ENCODE measurements around the gene CHMP4A. TPM values are rescaled to one million over a fixed set of nuclear protein-coding genes. Genes with fewer than 3 reads are reported as not detected.

Gene CHMP4A
- total RNA-seq, 1 donor from 2014 or later, result 32.2 TPM

- no peaks in the 10 kb centered on the region for H3K9me3 ChIP-seq (ENCODE audit: insufficient read depth, low read depth, low read length)
- Mint-ChIP-seq H3K27ac (ENCODE audit: unreplicated experiment) (peak overlapping the region; percentile 99), H3K27me3 (ENCODE audit: low read depth, unreplicated experiment) (no peaks in the 10 kb centered on the region), H3K4me1 (ENCODE audit: low read depth, unreplicated experiment) (peaks cover 31% of the 10 kb centered on the region), H3K4me3 (ENCODE audit: unreplicated experiment) (peak overlapping the region; percentile 95), H3K36me3 (ENCODE audit: low read depth, unreplicated experiment) (peaks cover 19% of the 10 kb centered on the region), H3K9me3 (ENCODE audit: unreplicated experiment) (no peaks in the 10 kb centered on the region)
- H4K20me1 ChIP-seq (ENCODE audit: insufficient read depth, low read length), result peaks cover 26% of the 10 kb centered on the region
- no peak for TF ChIP-seq EZH2 (IDR thresholded peaks at IDR 0.05; ENCODE audit: insufficient read depth, low read length)
- TF ChIP-seq, protein P1, sequence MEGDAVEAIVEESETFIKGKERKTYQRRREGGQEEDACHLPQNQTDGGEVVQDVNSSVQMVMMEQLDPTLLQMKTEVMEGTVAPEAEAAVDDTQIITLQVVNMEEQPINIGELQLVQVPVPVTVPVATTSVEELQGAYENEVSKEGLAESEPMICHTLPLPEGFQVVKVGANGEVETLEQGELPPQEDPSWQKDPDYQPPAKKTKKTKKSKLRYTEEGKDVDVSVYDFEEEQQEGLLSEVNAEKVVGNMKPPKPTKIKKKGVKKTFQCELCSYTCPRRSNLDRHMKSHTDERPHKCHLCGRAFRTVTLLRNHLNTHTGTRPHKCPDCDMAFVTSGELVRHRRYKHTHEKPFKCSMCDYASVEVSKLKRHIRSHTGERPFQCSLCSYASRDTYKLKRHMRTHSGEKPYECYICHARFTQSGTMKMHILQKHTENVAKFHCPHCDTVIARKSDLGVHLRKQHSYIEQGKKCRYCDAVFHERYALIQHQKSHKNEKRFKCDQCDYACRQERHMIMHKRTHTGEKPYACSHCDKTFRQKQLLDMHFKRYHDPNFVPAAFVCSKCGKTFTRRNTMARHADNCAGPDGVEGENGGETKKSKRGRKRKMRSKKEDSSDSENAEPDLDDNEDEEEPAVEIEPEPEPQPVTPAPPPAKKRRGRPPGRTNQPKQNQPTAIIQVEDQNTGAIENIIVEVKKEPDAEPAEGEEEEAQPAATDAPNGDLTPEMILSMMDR (IDR thresholded peaks at IDR 0.05; ENCODE audit: insufficient read depth, low read depth, low read length), result no peak
- no peaks in the 10 kb centered on the region for H3K27me3 ChIP-seq (ENCODE audit: insufficient read depth, low read length)
- peak overlapping the region; percentile 42 for H2AFZ ChIP-seq (ENCODE audit: low read depth, low read length)
- peak overlapping the region; percentile 74 for H3K4me3 ChIP-seq (ENCODE audit: insufficient read depth, low read depth, low read length)
- FAIRE-seq (no peak), DNase-seq (ENCODE audit: low read depth) (peak; percentile 25)
- peak overlapping the region; percentile 93 for H3K4me2 ChIP-seq (ENCODE audit: low read length)
- peak overlapping the region; percentile 94 for H3K9ac ChIP-seq (ENCODE audit: low read length)
- H3K36me3 ChIP-seq (ENCODE audit: insufficient read depth, low read length), result peaks cover 27% of the 10 kb centered on the region
- H3K27ac ChIP-seq (ENCODE audit: low read depth, low read length), result peak overlapping the region; percentile 98
- H3K4me1 ChIP-seq (ENCODE audit: insufficient read depth, low read length), result peaks cover 30% of the 10 kb centered on the region
- H3K79me2 ChIP-seq (ENCODE audit: insufficient read depth, low read length), result peaks cover 36% of the 10 kb centered on the region
Measured at GRCh38 chr14:24243336-24243836, 30.1 kb upstream of the CHMP4A start.

GRCh38 chr14:24241829-24242443 is 28.6 kb upstream of the CHMP4A start:
- Histone ChIP-seq H3K4me3 (ENCODE audit: insufficient read depth, low read depth, low read length) (peak overlapping the region; percentile 74), H3K4me1 (ENCODE audit: insufficient read depth, low read length) (peaks cover 30% of the 10 kb centered on the region), H3K9ac (ENCODE audit: low read length) (peak overlapping the region; percentile 94), H3K36me3 (ENCODE audit: insufficient read depth, low read length) (peaks cover 37% of the 10 kb centered on the region), H2AFZ (ENCODE audit: low read depth, low read length) (peak overlapping the region; percentile 91), H3K27me3 (ENCODE audit: insufficient read depth, low read length) (no peaks in the 10 kb centered on the region), H3K27ac (ENCODE audit: low read depth, low read length) (peak overlapping the region; percentile 98), H3K9me3 (ENCODE audit: insufficient read depth, low read depth, low read length) (no peaks in the 10 kb centered on the region), H3K4me2 (ENCODE audit: low read length) (peak overlapping the region; percentile 93), H4K20me1 (ENCODE audit: insufficient read depth, low read length) (peaks cover 26% of the 10 kb centered on the region), H3K79me2 (ENCODE audit: insufficient read depth, low read length) (peaks cover 37% of the 10 kb centered on the region)
- TF ChIP-seq EZH2 (IDR thresholded peaks at IDR 0.05; ENCODE audit: insufficient read depth, low read length), result no peak
- TF ChIP-seq, protein P1 (IDR thresholded peaks at IDR 0.05; ENCODE audit: insufficient read depth, low read depth, low read length), result peak; percentile 28
- H3K27me3 Mint-ChIP-seq (ENCODE audit: low read depth, unreplicated experiment), result no peaks in the 10 kb centered on the region
- H3K27ac Mint-ChIP-seq (ENCODE audit: unreplicated experiment), result peak overlapping the region; percentile 99
- peaks cover 28% of the 10 kb centered on the region for H3K36me3 Mint-ChIP-seq (ENCODE audit: low read depth, unreplicated experiment)
- FAIRE-seq, result no peak
- H3K4me3 Mint-ChIP-seq (ENCODE audit: unreplicated experiment), result peak overlapping the region; percentile 95
- no peaks in the 10 kb centered on the region for H3K9me3 Mint-ChIP-seq (ENCODE audit: unreplicated experiment)
- H3K4me1 Mint-ChIP-seq (ENCODE audit: low read depth, unreplicated experiment), result peaks cover 41% of the 10 kb centered on the region
- peak; percentile 39 for DNase-seq (ENCODE audit: low read depth)

Measured in astrocyte (in vitro differentiated cells and primary cell).